ENCODE results near the gene GCNT4.
"Not testable (repeated sequence)": the region's sequence is repeated elsewhere in the genome, so short reads cannot be mapped to it uniquely, and the experiment has no call there.

Gene GCNT4, protein sequence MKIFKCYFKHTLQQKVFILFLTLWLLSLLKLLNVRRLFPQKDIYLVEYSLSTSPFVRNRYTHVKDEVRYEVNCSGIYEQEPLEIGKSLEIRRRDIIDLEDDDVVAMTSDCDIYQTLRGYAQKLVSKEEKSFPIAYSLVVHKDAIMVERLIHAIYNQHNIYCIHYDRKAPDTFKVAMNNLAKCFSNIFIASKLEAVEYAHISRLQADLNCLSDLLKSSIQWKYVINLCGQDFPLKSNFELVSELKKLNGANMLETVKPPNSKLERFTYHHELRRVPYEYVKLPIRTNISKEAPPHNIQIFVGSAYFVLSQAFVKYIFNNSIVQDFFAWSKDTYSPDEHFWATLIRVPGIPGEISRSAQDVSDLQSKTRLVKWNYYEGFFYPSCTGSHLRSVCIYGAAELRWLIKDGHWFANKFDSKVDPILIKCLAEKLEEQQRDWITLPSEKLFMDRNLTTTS

DNA sequence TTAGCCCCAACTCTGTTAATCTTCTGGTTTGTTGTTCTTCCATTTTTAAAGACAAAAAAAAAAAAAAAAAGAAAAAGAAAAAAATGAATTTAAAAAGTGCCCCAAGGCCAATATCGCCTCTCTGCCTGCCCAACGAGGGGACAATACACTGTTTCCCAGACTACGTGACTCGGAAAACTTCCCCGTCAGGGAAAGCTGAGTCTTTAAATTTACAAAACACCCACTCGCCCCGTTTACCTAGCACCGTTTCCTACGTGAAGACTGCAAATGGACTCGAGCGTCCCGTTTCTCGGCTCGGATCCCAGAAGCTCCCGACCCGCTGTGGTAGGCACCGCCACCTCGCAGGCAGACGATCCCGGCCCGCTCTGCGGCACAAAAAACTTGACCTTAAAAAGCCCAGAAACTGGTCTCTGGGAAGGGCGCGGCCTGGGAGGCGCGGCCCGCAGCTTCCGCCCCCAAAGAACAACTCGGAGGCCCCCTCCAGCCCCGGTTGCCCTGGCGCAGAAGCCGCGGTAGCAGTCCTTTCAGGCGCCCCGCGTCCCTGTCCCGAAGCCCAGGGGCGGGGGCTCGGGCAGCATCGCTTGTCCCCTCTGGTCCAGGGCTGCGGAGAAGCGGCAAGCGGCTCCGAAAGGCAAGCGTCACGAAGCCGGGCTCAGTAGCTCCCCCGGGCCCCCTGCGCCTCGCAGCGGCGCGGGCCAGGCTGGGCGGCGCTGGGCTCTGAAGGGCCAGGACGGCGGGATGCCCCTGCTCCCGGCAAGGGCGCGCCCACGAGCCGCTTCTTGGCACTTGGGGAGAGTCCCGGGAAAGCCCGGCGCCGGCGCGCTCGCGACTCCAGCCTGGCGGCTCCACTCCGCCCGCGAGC lies at the start of gene GCNT4:
GCNT4 (minus strand) TSS at position 367 of the 862 bp plus-strand sequence. CDS start 22,521 bp downstream, outside the sequence.
- no peak for DNase-seq

GRCh38 chr5:75095956-75096355 lies 43.6 kb upstream of the GCNT4 start:
- DNase-seq, result not testable (repeated sequence)

DNA sequence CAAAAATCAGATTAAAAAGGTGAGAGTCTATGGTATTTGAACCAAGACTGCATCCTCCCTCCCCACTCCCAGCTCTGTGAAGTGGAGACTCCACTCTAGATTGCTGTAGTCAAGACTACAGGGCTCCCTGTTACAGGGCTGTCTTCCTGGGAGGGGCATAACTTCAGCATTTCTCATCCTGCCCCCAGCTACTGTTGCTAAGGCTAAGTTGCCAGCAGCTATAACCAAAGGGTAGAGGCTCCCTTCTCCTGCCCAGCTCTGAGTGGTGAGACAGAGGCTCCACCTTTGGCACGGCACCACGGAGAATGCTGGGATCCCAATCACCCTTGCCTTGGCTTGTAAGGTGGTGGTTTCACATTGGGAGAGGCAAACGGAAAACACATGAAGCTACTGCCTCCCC lies 39.2 kb upstream of the GCNT4 start:
- no peak for DNase-seq

GRCh38 chr5:75089662-75090061 lies 37.3 kb upstream of the GCNT4 start:
- no peak for DNase-seq

GRCh38 chr5:75089137-75089536 lies 36.8 kb upstream of the GCNT4 start:
- no peak for DNase-seq

DNA sequence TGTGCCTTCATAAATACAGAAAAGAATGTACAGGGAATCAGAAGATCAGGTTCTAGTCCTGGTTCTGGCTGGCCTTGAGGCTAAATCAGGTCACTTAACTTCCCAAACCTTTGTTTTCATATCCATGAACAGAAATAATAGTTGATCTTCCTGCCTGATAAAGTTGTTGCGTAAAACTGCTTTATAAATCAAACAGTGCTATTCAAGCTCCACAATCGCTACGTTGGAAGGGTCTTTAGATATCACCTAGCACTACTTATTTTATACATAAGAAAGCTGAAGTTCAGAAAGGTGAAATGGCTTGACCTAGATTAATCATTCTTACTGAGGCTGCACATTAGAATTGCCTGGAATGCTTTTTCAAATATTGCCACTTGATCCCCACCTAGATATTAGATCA lies 36.3 kb upstream of the GCNT4 start:
- no peak for DNase-seq

DNA sequence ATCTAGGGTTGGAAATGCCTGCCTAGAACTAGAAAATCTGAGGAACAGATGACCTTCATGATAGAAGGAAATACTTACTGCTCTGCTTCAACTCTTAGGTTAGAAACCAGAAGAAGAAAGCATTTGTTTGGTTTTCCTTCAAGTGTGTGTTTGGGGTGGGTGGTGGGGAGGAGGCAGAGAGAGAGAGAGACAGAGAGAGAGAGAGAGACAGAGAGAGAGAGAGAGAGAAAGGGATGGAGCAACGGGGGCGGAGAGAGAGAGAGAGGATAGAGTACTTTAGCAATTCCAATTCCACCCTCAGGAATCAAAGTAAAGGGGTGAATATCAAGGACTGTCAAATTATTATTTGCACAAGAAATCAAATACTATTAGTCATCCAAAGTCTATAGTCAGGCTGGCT lies 29.2 kb upstream of the GCNT4 start:
- DNase-seq, result no peak

DNA sequence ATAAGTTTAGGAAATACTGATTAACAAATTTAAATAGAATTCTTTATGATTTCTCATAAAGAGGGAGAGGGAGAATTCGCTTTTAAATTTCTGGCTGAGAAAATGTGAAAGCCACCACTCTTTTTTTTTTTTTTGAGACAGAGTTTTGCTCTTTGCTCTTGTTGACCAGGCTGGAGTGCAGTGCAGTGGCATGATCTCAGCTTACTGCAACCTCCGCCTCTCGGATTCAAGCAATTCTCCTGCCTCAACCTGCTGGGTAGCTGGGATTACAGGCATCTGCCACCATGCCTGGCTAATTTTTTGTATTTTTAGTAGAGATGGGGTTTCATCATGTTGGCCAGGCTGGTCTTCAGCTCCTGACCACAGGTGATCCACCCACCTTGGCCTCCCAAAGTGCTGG lies 27.0 kb upstream of the GCNT4 start:
- DNase-seq, result not testable (repeated sequence)

GRCh38 chr5:75078027-75078426 lies 25.7 kb upstream of the GCNT4 start:
- no peak for DNase-seq

DNA sequence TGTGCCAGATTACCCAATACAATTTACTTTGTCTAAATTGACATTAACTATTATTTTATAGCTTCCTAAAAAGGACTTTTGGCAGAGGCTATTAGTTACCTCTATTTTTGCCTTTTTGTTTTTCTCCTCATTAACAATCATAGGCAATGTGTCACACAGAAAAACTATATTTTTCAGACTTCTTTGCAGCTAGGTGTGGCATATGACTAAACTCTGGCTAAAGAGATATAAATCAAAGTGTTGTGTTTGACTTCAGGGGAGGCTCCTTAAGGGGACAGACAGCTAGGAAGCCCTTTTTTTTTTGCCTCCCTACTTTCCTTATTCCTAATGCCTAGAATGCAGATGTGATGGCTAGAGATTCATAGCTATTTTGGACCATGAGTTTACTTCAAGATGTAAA lies 19.7 kb upstream of the GCNT4 start:
- DNase-seq, result no peak

DNA sequence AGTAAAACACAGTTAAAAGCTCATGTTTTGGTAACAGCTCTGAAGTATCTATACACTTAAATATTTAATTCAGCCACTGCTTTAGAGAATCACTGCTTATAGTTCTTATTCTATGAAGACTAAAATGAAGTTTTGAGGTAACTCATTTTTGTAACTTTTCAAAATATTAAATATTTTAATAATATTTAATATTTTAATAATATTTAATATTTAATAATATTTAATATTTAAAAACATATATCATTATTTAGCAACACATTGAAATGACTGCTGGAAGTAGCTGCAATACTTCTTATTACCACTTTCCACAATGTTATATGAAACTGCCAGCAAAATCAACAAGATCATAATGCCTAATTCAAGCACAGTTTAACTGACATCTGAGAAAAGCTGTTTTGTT lies 18.7 kb upstream of the GCNT4 start:
- DNase-seq, result no peak

DNA sequence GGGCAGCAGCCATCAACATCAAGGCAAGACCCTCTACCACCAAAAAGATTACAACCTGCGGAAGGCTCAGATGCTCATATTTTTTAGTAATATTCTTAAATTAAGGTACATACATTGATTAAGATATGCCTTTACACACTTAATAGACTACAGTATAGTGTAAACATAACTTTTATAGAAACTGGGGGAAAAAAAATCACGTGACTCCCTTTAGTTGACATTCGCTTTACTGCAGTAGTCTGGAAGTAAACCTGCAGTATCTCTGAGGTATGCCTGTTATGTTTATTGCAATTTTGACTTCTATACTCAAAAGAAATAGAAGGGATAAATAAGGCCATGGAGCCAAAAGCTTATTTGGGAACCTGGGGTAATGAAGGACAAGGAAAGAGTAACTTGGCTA lies 15.1 kb upstream of the GCNT4 start:
- no peak for DNase-seq

DNA sequence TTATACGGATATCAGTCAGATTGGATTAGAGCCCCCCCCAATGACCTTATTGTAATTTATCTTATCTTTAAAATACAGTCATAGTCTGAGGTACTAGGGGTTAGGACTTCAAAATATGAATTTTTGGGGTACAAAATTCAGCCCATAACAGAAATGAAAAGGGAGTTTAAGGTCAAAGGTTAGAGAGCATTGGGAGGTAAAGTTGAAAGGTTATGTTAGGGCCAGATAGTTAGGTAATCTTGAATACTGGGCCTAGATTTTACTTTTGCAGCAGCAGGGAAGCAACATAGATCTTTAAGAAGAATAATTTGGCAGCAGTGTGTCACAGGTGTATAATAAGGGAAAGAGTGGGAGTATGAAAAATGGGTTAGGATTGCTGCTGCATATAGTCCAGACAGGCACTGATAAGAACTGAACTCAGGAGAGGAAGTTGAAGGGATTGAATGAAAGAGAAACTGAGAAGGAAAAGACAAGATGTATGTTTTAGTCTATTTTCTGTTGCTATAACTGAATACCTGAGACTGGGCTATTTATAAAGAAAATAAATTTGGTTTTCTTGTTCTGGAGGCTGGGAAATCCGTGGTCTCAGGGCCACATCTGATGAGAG lies 10.7 kb upstream of the GCNT4 start:
- no peak for DNase-seq

DNA sequence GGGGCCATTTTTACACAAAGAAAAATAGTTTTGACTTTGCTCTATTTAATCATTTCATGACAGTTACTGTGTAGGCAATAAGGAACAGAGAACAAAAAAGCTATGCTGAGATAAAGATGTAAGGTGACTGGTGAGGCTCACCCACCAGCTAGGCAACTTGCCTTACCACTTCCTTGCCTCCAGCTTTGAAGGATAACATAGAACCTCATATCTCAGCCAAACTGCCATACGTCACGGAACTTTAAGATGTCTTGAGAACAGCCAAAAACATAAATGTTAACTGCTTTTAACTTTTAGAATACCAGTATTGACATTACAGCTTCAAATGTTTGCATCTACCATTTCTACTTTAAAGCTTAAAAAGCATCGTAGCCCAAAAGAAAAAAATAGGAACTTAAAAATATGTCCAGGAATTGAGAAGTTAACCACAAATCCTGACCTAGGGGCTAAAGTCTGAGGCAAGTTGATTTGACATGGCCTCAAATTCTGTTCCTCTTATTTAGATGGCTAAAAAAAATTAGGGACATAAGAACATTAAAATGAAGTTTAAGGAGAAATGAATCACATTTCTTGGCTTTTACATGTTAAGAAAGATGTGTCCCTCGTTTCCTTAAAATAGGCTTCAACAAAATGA lies 7.7 kb upstream of the GCNT4 start:
- DNase-seq, result no peak

DNA sequence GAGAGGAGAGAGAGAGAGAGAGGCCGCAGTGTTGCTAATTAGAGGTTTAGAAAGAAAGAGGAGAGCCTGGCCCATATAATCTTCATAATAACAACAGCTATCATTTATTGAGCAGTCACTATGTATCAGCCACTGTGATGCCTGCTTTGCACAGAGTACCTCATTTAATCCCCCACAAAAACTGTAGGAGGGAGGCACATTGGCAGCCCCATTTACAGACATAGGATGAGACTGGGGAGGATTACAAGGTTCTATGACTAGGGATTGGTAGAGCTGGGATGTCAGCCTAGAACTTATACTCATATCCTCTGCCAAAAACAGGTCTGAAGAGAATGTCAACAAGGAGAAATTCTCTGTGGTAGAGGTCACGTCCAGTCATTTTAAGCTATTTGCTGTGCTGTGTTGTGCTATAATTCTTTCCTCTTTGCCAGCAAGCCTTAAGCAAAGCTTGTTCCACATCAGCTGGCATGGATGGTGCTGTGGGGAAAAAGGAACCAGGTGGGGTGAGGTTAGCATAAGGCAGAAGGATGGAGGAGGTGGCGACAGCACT lies 6.7 kb upstream of the GCNT4 start:
- DNase-seq, result no peak

DNA sequence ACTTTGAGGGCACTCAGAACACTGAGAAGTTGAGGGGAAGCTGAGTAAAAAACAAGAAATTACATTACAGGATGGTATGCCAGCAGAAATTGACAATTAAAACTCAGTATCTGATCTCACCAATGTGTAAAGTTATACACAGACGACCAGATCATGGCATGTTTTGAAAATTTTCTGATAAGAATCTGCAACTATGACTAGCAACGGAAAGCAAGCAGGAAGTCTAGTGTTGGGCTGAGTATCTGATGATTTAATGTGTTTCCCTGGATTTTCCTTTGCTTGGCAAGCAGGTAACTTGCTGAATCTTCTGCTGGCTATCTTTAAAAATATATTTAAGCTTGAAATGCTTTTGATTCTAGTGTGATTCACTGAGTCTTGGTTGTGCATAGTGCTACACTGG lies 5.2 kb upstream of the GCNT4 start:
- DNase-seq, result no peak

DNA sequence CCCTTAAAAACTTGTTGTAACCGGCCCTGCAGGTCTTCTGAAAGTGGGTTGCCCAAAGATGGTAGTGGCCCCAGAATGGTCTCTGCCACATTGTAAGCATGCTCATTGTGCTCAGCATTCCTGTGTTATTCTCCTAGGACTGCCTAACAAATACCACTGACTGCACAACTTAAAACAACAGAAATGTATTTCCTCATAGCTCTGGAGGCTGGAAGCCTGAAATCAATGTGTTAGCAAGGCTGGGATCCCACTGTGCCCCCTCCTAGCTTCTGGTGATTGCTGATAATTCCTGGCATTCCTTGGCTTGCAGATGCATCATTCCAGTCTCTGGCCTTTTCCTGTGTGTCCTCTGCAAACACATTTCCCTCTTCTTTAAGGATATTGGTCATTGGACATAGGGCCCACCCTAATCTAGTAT lies 3.4 kb upstream of the GCNT4 start:
- no peak for DNase-seq

- DNase-seq, result no peak
These were observed 2.0 kb upstream of the GCNT4 start for GRCh38 chr5:75054134-75054930.

- no peak for DNase-seq
These were observed 1.2 kb upstream of the GCNT4 start for GRCh38 chr5:75053304-75054133.

GRCh38 chr5:75053054-75053303 lies 621 bp upstream of the GCNT4 start:
- DNase-seq, result no peak

DNA sequence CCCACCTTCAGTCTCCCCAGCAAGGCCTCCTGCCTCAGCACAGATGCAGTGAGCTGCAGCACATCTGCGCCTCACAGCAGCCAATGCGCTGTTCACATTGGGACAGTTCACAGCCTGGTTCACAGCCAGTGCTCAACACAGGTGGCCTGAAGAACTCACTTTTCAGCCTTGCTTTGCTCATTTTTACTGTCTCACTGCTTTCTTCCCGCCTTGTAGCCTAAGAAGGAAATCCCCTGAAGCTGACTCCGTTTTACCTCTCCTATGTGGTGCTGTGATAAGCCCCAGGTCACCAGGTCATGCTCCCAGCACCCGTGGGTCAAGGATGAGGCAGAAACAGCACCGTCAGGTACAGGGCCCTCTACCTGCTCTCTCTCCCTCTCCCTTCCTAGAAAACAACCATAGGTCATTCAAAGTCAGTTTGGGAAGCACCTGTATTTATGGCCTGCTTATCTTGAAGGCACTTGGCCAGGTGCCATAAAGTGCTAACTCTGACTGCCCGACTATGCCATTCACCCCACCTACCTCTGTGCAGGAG lies 1.1 kb downstream of the GCNT4 start:
- no peak for DNase-seq

Measured in SHP77 (cell line).